SU-DHL-6 (cell line): ENCODE results near the gene ZNF574.

Experiments used
- EZH2phosphoT487 ChIP-seq: fragments of 200-600 bp; sonication (generic), shearing (Covaris generic); conservative IDR thresholded peaks from 2 replicates; pipeline ENCODE4 v1.6.1; 2018; ENCODE audit warnings: mild to moderate bottlenecking, antibody characterized with exemption, low read length, moderate library complexity, mixed read lengths
- TF ChIP-seq, protein P1 (sequence below): fragments of 200-600 bp; sonication (generic); IDR thresholded peaks from one replicate; pipeline ENCODE4 v1.5.1; 2017; ENCODE audit warnings: antibody characterized with exemption, mild to moderate bottlenecking, low read length, moderate library complexity; ENCODE audit not compliant: insufficient read depth, poor library complexity, severe bottlenecking

DNA sequence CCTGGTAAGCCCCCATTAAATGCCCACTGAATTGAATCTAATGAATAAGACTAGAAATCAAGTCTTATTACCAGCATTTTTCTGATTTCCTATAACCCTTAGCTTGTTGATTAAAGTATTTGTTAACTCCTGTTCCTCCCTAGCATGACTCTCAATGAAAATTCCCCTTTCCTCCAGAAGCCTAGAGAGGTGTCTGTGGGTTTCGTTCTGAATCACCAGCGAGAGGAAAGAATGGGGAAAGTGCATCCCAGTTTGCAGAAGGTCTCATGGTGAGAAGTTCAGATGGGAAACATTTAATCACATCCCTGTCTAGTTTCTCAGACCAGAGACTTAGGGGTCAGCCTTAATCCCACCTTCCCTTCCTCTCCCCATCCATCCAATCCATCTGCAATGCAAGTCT lies 29.4 kb downstream of the ZNF574 start:
- TF ChIP-seq, protein P1, sequence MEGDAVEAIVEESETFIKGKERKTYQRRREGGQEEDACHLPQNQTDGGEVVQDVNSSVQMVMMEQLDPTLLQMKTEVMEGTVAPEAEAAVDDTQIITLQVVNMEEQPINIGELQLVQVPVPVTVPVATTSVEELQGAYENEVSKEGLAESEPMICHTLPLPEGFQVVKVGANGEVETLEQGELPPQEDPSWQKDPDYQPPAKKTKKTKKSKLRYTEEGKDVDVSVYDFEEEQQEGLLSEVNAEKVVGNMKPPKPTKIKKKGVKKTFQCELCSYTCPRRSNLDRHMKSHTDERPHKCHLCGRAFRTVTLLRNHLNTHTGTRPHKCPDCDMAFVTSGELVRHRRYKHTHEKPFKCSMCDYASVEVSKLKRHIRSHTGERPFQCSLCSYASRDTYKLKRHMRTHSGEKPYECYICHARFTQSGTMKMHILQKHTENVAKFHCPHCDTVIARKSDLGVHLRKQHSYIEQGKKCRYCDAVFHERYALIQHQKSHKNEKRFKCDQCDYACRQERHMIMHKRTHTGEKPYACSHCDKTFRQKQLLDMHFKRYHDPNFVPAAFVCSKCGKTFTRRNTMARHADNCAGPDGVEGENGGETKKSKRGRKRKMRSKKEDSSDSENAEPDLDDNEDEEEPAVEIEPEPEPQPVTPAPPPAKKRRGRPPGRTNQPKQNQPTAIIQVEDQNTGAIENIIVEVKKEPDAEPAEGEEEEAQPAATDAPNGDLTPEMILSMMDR = no peak
- no peak for TF ChIP-seq EZH2phosphoT487
